IMR-90 (cell line): Measurements from ENCODE around the gene NDST1. TPM values are rescaled to one million over a fixed set of nuclear protein-coding genes. Genes with fewer than 3 reads are reported as not detected.

ENCODE experiments used
- ATAC-seq: fragments of 200-7000 bp; cut with Tn5 transposase; 2 replicates; pipeline ENCODE4 v1.9.1; 2020; ENCODE audit warnings: low read depth, mild to moderate bottlenecking, moderate library complexity
- BruUV-seq: library from RNA; stranded (reverse); fragments of 400-500 nt; replicated peaks from 2 replicates; lab custom pipeline; 2021; lab: Mats Ljungman, UMichigan
- CTCF ChIA-PET: fragments of 300-600 bp; formaldehyde crosslinking; extraction: SDS; loops from one replicate; lab custom pipeline; 2021; ENCODE audit warnings: antibody characterized with exemption; lab: Yijun Ruan, JAX
- POLR2A ChIA-PET: fragments of 300-600 bp; sonication (Branson Sonifier 250); formaldehyde crosslinking; loops from one replicate; lab custom pipeline; 2022; ENCODE audit warnings: antibody characterized with exemption; ENCODE audit not compliant: unreplicated experiment; lab: Charles Lee
- DNase-seq: peaks from one replicate; pipeline ENCODE4 v3.0.0; 2013
- H2AFZ ChIP-seq: replicated peaks from 2 replicates; pipeline ENCODE3; 2013; ENCODE audit warnings: low read length, mild to moderate bottlenecking; ENCODE audit not compliant: poor library complexity
- H2AK5ac ChIP-seq: 2 replicates; pipeline ENCODE4 v1.6.1; 2013; ENCODE audit warnings: low read depth, low read length, inconsistent platforms
- H2AK9ac ChIP-seq: replicated peaks from 2 replicates; pipeline ENCODE3; 2013; ENCODE audit warnings: mild to moderate bottlenecking, low read depth, low read length, moderate library complexity; ENCODE audit not compliant: poor library complexity
- H2BK120ac ChIP-seq: 2 replicates; pipeline ENCODE4 v1.6.1; 2013; ENCODE audit warnings: low read depth, low read length, inconsistent platforms
- H2BK15ac ChIP-seq: 3 replicates; pipeline ENCODE4 v1.6.1; 2013; ENCODE audit warnings: low read depth, low read length, inconsistent platforms
- H2BK20ac ChIP-seq: 2 replicates; pipeline ENCODE4 v1.6.1; 2013; ENCODE audit warnings: low read depth, mild to moderate bottlenecking, inconsistent platforms, low read length, moderate library complexity
- H2BK5ac ChIP-seq: 2 replicates; pipeline ENCODE4 v1.6.1; 2013; ENCODE audit warnings: mild to moderate bottlenecking, low read depth, low read length, inconsistent platforms; ENCODE audit not compliant: poor library complexity, severe bottlenecking
- H3K14ac ChIP-seq: replicated peaks from 2 replicates; pipeline ENCODE4 v1.6.1; 2013; ENCODE audit warnings: low read depth, low read length, inconsistent platforms
- H3K18ac ChIP-seq: 2 replicates; pipeline ENCODE4 v1.6.1; 2013; ENCODE audit warnings: low read depth, low read length, control low read depth
- H3K23ac ChIP-seq: 2 replicates; pipeline ENCODE4 v1.6.1; 2013; ENCODE audit warnings: low read depth, low read length, inconsistent platforms
- H3K27ac ChIP-seq: 2 replicates; pipeline ENCODE4 v1.5.1; 2013; ENCODE audit warnings: mild to moderate bottlenecking, control low read depth, low read length; ENCODE audit not compliant: insufficient read depth
- H3K27me3 ChIP-seq: 2 replicates; pipeline ENCODE4 v1.6.1; 2013; ENCODE audit warnings: low read length; ENCODE audit not compliant: control insufficient read depth, insufficient read depth
- H3K36me3 ChIP-seq: 2 replicates; pipeline ENCODE4 v1.6.1; 2013; ENCODE audit warnings: low read length, mixed read lengths; ENCODE audit not compliant: control insufficient read depth, insufficient read depth
- H3K4ac ChIP-seq: 2 replicates; pipeline ENCODE4 v1.6.1; 2013; ENCODE audit warnings: low read depth, low read length, inconsistent platforms
- H3K4me1 ChIP-seq: 2 replicates; pipeline ENCODE4 v1.6.1; 2013; ENCODE audit warnings: low read length, mixed read lengths; ENCODE audit not compliant: control insufficient read depth, insufficient read depth
- H3K4me2 ChIP-seq: 2 replicates; pipeline ENCODE4 v1.6.1; 2013; ENCODE audit warnings: low read depth, mild to moderate bottlenecking, control low read depth, low read length, moderate library complexity
- H3K4me3 ChIP-seq: 2 replicates; pipeline ENCODE4 v1.5.1; 2013; ENCODE audit warnings: low read depth, mild to moderate bottlenecking, control low read depth, low read length, moderate library complexity; ENCODE audit not compliant: insufficient read depth
- H3K56ac ChIP-seq: 2 replicates; pipeline ENCODE4 v1.6.1; 2013; ENCODE audit warnings: low read length, inconsistent platforms; ENCODE audit not compliant: insufficient read depth; ENCODE audit errors: extremely low read depth
- H3K79me1 ChIP-seq, 2 experiments: 2 replicates each; pipeline ENCODE4 v1.6.1; 2013; ENCODE audit warnings: low read length in 2 of 2, inconsistent platforms in 1 of 2, low read depth in 1 of 2
- H3K9ac ChIP-seq: 2 replicates; pipeline ENCODE4 v1.6.1; 2013; ENCODE audit warnings: low read depth, low read length, control low read depth
- H3K9me1 ChIP-seq: 2 replicates; pipeline ENCODE4 v1.6.1; 2013; ENCODE audit warnings: low read length, inconsistent platforms; ENCODE audit not compliant: insufficient read depth
- H3K9me3 ChIP-seq: 2 replicates; pipeline ENCODE4 v1.6.1; 2013; ENCODE audit warnings: low read length; ENCODE audit not compliant: control insufficient read depth, insufficient read depth
- H4K20me1 ChIP-seq: 2 replicates; pipeline ENCODE4 v1.6.1; 2013; ENCODE audit warnings: low read length, inconsistent platforms; ENCODE audit not compliant: insufficient read depth
- H4K5ac ChIP-seq: 2 replicates; pipeline ENCODE4 v1.6.1; 2013; ENCODE audit warnings: mild to moderate bottlenecking, low read depth, low read length, control low read depth
- H4K8ac ChIP-seq, 2 experiments: 2 replicates each; pipeline ENCODE4 v1.6.1; 2013; ENCODE audit warnings: low read depth in 2 of 2, low read length in 2 of 2, control low read depth in 1 of 2, inconsistent platforms in 1 of 2
- H4K91ac ChIP-seq: 2 replicates; pipeline ENCODE4 v1.6.1; 2013; ENCODE audit warnings: low read depth, low read length, inconsistent platforms; ENCODE audit not compliant: insufficient read depth
- CTCF ChIP-seq: conservative IDR thresholded peaks from 2 replicates; pipeline ENCODE4 v1.5.1; 2012; ENCODE audit warnings: mild to moderate bottlenecking, low read depth, low read length, improper control_type of control experiment
- FOS ChIP-seq: fragments of 150-350 bp; IDR thresholded peaks from 2 replicates; pipeline ENCODE4 v1.6.1; 2016; ENCODE audit warnings: low read depth, low read length
- RFX5 ChIP-seq: IDR thresholded peaks from 2 replicates; pipeline ENCODE4 v1.8.0; 2012; ENCODE audit warnings: low read depth, mild to moderate bottlenecking, low read length, moderate library complexity
- WGBS, 2 experiments: methylation state at CpG; one replicate each; pipeline versions ENCODE4 v1.1.5 to v1.1.7; 2013; ENCODE audit warnings: missing lambda C conversion rate in 2 of 2; ENCODE audit not compliant: insufficient read length in 1 of 2; ENCODE audit errors: extremely low coverage in 2 of 2; 5-methylcytosine and 5-hydroxymethylcytosine counted together
- dilution Hi-C: fragments of 300-500 bp; cut with HindIII; formaldehyde crosslinking; loops from one replicate; pipeline ENCODE4 v1.14.3; 2018; ENCODE audit warnings: low sequenced_read_pairs; ENCODE audit not compliant: unreplicated experiment
- in situ Hi-C: fragments of 300-500 bp; cut with MboI; formaldehyde crosslinking; loops from 3 replicates; pipeline ENCODE4 v1.14.3; 2019; ENCODE audit warnings: low sequenced_read_pairs, inconsistent platforms, mixed read lengths
- intact Hi-C: fragments of 100-400 bp; cut with micrococcal nuclease; formaldehyde crosslinking; loops from 2 replicates; pipeline ENCODE4 v1.10.0; 2022
- polyA plus RNA-seq, 3 experiments: library from polyadenylated mRNA; depleted of rRNA; stranded (reverse); fragments of >200 nt; gene quantifications; 2 replicates each; pipeline ENCODE4 v1.2.3, GENCODE V29; 2012; ENCODE audit warnings: low replicate concordance in 1 of 3
- total RNA-seq: library from RNA; depleted of rRNA; stranded (reverse); fragments of >200 nt; gene quantifications from 2 replicates; pipeline ENCODE4 v1.2.3, GENCODE V29; 2012

NDST1 gene
- total and polyA plus RNA-seq, 2 of the 4 experiments (the other 2 are of a cell fraction) = 30.5 to 80.4 TPM

DNA sequence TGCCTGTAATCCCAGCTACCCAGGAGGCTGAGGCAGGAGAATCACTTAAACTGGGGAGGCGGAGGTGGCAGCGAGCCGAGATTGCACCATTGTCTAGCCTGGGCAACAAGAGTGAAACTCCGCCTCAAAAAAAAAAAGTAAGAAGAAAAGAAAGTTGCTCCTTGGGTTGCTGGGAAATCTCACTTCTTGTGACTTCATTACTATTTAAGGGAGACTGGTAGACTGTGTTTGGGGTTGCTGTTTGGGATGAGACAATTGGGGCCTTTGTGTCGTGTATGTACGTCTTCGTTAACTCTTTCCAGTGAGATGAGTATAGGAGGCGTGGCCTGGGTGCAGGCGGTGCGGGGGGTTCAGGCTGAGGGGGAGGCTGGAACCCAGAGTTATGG lies 11.6 kb downstream of the NDST1 start:
- Histone ChIP-seq H4K5ac (no peak overlapping the region), H2BK20ac (no peak overlapping the region), H3K27me3 (no peaks in the 10 kb centered on the region), H3K9me3 (no peaks in the 10 kb centered on the region), H3K4me3 (no peak overlapping the region), H3K4ac (no peak overlapping the region), H2AK9ac (no peak overlapping the region), H3K23ac (no peak overlapping the region), H3K9ac (no peak overlapping the region), H3K56ac (no peak overlapping the region), H3K4me2 (no peak overlapping the region), H4K20me1 (peaks cover 88% of the 10 kb centered on the region), H4K91ac (no peak overlapping the region), H2AK5ac (peak overlapping the region; percentile 17; the same call in 1 of the 2 replicates), H3K14ac (no peak overlapping the region), H4K8ac (no peak overlapping the region), H2BK120ac (no peak overlapping the region), H3K4me1 (peaks cover 43% of the 10 kb centered on the region), H3K27ac (no peak overlapping the region), H3K36me3 (peaks cover 32% of the 10 kb centered on the region), H2BK5ac (no peak overlapping the region), H2AFZ (no peak overlapping the region), H2BK15ac (no peak overlapping the region), H3K79me1 (peaks cover 50 to 95% of the 10 kb centered on the region in 2 experiments), H3K9me1 (peaks cover 48% of the 10 kb centered on the region), H3K18ac (no peak overlapping the region)
- in situ Hi-C loops = no loop called here
- dilution Hi-C loops = no loop called here
- TF ChIP-seq RFX5 = no peak
- TF ChIP-seq FOS = no peak
- no peak for TF ChIP-seq CTCF
- no peak for ATAC-seq
- WGBS, 2 experiments = 94% methylated on average over 6 of the region's 10 CpGs; no CpG with 5 or more reads in 1 of the 2 experiments
- intact Hi-C loops = no loop called here
- POLR2A ChIA-PET = no interaction called here
- DNase-seq = no peak
- CTCF ChIA-PET = no interaction called here
- no TSS peak for BruUV-seq
